Liver (tissue), 9 donors: Measurements from ENCODE around the gene DIO3. TPM values are rescaled to one million over a fixed set of nuclear protein-coding genes. Genes with fewer than 3 reads are reported as not detected.

Experiments
- DNase-seq: peaks from one replicate; pipeline ENCODE4 v3.0.0-alpha.2; 2017; ENCODE audit warnings: low spot score
- H3K27ac ChIP-seq, 2 donors: one replicate each; pipeline ENCODE4 v1.7.0; 2013; ENCODE audit warnings: inconsistent platforms in 2 of 2, low read length in 2 of 2, control low read depth in 1 of 2, low read depth in 1 of 2, mild to moderate bottlenecking in 1 of 2
- H3K27me3 ChIP-seq, 4 donors: one replicate each; pipeline versions ENCODE4 v1.6.1 to v1.7.0; 2013; ENCODE audit warnings: low read length in 3 of 4, inconsistent platforms in 1 of 4, mild to moderate bottlenecking in 1 of 4, moderate library complexity in 1 of 4; ENCODE audit not compliant: control insufficient read depth in 4 of 4, insufficient read depth in 4 of 4
- H3K36me3 ChIP-seq, 4 donors: one replicate each; pipeline versions ENCODE4 v1.6.1 to v1.7.0; 2013; ENCODE audit warnings: low read length in 3 of 4, mild to moderate bottlenecking in 3 of 4, low read depth in 1 of 4, moderate library complexity in 1 of 4; ENCODE audit not compliant: control insufficient read depth in 4 of 4, insufficient read depth in 3 of 4
- H3K4me1 ChIP-seq, 4 donors: one replicate each; pipeline versions ENCODE4 v1.6.1 to v1.7.0; 2013; ENCODE audit warnings: low read length in 3 of 4, mild to moderate bottlenecking in 3 of 4, moderate library complexity in 1 of 4; ENCODE audit not compliant: control insufficient read depth in 4 of 4, insufficient read depth in 4 of 4
- H3K4me3 ChIP-seq, 3 donors: one replicate each; pipeline versions ENCODE4 v1.6.1 to v1.7.0; 2013; ENCODE audit warnings: low read length in 3 of 3, control low read depth in 1 of 3, low read depth in 1 of 3, mild to moderate bottlenecking in 1 of 3
- H3K9ac ChIP-seq, 2 donors: one replicate each; pipeline ENCODE4 v1.7.0; 2013; ENCODE audit warnings: low read length in 2 of 2, mild to moderate bottlenecking in 2 of 2, moderate library complexity in 2 of 2, control low read depth in 1 of 2, low read depth in 1 of 2
- H3K9me3 ChIP-seq, 4 donors: one replicate each; pipeline versions ENCODE4 v1.6.1 to v1.7.0; 2013; ENCODE audit warnings: low read length in 3 of 4; ENCODE audit not compliant: control insufficient read depth in 4 of 4
- EGR1 ChIP-seq, 2 donors: IDR thresholded peaks; 2 replicates each; pipeline ENCODE4 v1.6.1; 2016 to 2018; ENCODE audit warnings: antibody characterized with exemption in 2 of 2, low read depth in 2 of 2
- FOXA1 ChIP-seq: IDR thresholded peaks from 2 replicates; pipeline ENCODE4 v1.6.1; 2016; ENCODE audit warnings: antibody characterized with exemption
- FOXA2 ChIP-seq: IDR thresholded peaks from 2 replicates; pipeline ENCODE4 v1.6.1; 2016; ENCODE audit warnings: antibody characterized with exemption
- GABPA ChIP-seq, 2 donors: IDR thresholded peaks in 1 of 2; conservative IDR thresholded peaks in 1 of 2; 2 replicates each; pipeline ENCODE4 v1.6.1; 2016; ENCODE audit warnings: antibody characterized with exemption in 2 of 2, mild to moderate bottlenecking in 1 of 2, moderate library complexity in 1 of 2
- HNF4A ChIP-seq, 2 donors: conservative IDR thresholded peaks; 2 replicates each; pipeline ENCODE4 v1.6.1; 2016; ENCODE audit warnings: antibody characterized with exemption in 2 of 2, mild to moderate bottlenecking in 2 of 2
- HNF4G ChIP-seq: IDR thresholded peaks from 2 replicates; pipeline ENCODE4 v1.6.1; 2016; ENCODE audit warnings: antibody characterized with exemption
- JUND ChIP-seq, 2 donors: IDR thresholded peaks; 2 replicates each; pipeline ENCODE4 v1.6.1; 2016; ENCODE audit warnings: antibody characterized with exemption in 2 of 2
- NR2F2 ChIP-seq: IDR thresholded peaks from 2 replicates; pipeline ENCODE4 v1.6.1; 2016; ENCODE audit warnings: antibody characterized with exemption
- RAD21 ChIP-seq, 2 donors: IDR thresholded peaks; 2 replicates each; pipeline ENCODE4 v1.6.1; 2016; ENCODE audit warnings: antibody characterized with exemption in 2 of 2, mild to moderate bottlenecking in 2 of 2
- RXRA ChIP-seq, 2 donors: IDR thresholded peaks; 2 replicates each; pipeline ENCODE4 v1.6.1; 2017 to 2018; ENCODE audit warnings: antibody characterized with exemption in 2 of 2, mild to moderate bottlenecking in 1 of 2
- SP1 ChIP-seq: IDR thresholded peaks from 2 replicates; pipeline ENCODE4 v1.6.1; 2018; ENCODE audit warnings: antibody characterized with exemption, mild to moderate bottlenecking
- TAF1 ChIP-seq: conservative IDR thresholded peaks from 2 replicates; pipeline ENCODE4 v1.6.1; 2016; ENCODE audit warnings: antibody characterized with exemption, mild to moderate bottlenecking
- YY1 ChIP-seq: IDR thresholded peaks from 2 replicates; pipeline ENCODE4 v1.6.1; 2016; ENCODE audit warnings: antibody characterized with exemption, mild to moderate bottlenecking
- WGBS: extraction: QIAGEN DNeasy Blood & Tissue Kit; methylation state at CpG from one replicate; pipeline ENCODE4 v1.1.7; 2013; 5-methylcytosine and 5-hydroxymethylcytosine counted together
- polyA plus RNA-seq, 2 donors: library from polyadenylated mRNA; stranded (reverse) in 1 of 2; unstranded in 1 of 2; fragments of 200-250 nt in 1 of 2; fragments of >200 nt in 1 of 2; fragmentation: Nextera tagmentation in 1 of 2; extraction: Ambion mirVana in 1 of 2; gene quantifications; one replicate each; pipeline versions ENCODE4 v1.2.1 to v1.2.3, GENCODE V29; 2013 to 2015
- total RNA-seq, 2 donors: library from RNA; depleted of rRNA; stranded (reverse); fragments of >200 nt; gene quantifications; one replicate each; pipeline ENCODE4 v1.2.3, GENCODE V29; 2014
- TF ChIP-seq, protein P1 (sequence below): IDR thresholded peaks from 2 replicates; pipeline ENCODE4 v1.6.1; 2016; ENCODE audit warnings: antibody characterized with exemption, mild to moderate bottlenecking
- TF ChIP-seq, protein P2 (sequence below): fragments of 150-350 bp; IDR thresholded peaks from 2 replicates; pipeline ENCODE4 v1.5.1; 2017; ENCODE audit warnings: improper control_type of control experiment, low read depth, low read length; ENCODE audit not compliant: missing input control
- TF ChIP-seq, protein P3 (sequence below): IDR thresholded peaks from 2 replicates; pipeline ENCODE4 v1.6.1; 2016; ENCODE audit warnings: antibody characterized with exemption
- TF ChIP-seq, protein P4 (sequence below): IDR thresholded peaks from 2 replicates; pipeline ENCODE4 v1.6.1; 2016; ENCODE audit warnings: antibody characterized with exemption
- TF ChIP-seq, protein P5 (sequence below): IDR thresholded peaks from 2 replicates; pipeline ENCODE4 v1.6.1; 2016; ENCODE audit warnings: antibody characterized with exemption
- donor health status: healthy.
- donor health status: healthy.
- donor health status: healthy.
- donor health status: healthy.
- donor health status: healthy.

The DIO3 gene
- total and polyA plus RNA-seq, 4 donors, result 0.17 to 9.3 (median 0.51) TPM; not detected in 1

DNA sequence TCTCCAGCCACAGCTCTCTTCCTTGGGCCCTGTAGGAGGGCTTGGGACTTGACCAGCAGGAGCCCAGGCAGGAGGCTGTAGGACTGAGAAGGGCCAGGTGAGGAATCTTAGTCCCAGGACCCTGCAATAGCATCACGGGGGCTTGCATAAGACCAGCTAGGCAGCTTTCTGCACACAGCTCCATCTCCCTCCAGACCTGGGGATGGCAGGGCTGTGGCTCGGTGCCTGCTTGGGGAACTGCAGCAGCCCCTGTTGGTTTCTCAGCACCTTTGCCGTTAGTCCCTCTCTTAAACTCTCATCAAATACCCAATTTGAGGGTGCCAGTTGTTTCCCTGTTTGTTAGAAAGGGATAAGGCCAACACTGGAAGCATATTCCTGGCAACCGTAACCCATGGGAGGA, 14.3 kb downstream of the DIO3 start:
- H3K27me3 ChIP-seq, result peaks cover 0 to 7% (median 0%) of the 10 kb centered on the region in 4 donors
- no peaks in the 10 kb centered on the region for H3K36me3 ChIP-seq
- no peak overlapping the region for H3K27ac ChIP-seq
- H3K9ac ChIP-seq, result no peak overlapping the region
- DNase-seq, result no peak
- H3K4me3 ChIP-seq, result no peak overlapping the region
- TF ChIP-seq, protein P1, sequence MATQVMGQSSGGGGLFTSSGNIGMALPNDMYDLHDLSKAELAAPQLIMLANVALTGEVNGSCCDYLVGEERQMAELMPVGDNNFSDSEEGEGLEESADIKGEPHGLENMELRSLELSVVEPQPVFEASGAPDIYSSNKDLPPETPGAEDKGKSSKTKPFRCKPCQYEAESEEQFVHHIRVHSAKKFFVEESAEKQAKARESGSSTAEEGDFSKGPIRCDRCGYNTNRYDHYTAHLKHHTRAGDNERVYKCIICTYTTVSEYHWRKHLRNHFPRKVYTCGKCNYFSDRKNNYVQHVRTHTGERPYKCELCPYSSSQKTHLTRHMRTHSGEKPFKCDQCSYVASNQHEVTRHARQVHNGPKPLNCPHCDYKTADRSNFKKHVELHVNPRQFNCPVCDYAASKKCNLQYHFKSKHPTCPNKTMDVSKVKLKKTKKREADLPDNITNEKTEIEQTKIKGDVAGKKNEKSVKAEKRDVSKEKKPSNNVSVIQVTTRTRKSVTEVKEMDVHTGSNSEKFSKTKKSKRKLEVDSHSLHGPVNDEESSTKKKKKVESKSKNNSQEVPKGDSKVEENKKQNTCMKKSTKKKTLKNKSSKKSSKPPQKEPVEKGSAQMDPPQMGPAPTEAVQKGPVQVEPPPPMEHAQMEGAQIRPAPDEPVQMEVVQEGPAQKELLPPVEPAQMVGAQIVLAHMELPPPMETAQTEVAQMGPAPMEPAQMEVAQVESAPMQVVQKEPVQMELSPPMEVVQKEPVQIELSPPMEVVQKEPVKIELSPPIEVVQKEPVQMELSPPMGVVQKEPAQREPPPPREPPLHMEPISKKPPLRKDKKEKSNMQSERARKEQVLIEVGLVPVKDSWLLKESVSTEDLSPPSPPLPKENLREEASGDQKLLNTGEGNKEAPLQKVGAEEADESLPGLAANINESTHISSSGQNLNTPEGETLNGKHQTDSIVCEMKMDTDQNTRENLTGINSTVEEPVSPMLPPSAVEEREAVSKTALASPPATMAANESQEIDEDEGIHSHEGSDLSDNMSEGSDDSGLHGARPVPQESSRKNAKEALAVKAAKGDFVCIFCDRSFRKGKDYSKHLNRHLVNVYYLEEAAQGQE, result no peak
- TF ChIP-seq, protein P2, sequence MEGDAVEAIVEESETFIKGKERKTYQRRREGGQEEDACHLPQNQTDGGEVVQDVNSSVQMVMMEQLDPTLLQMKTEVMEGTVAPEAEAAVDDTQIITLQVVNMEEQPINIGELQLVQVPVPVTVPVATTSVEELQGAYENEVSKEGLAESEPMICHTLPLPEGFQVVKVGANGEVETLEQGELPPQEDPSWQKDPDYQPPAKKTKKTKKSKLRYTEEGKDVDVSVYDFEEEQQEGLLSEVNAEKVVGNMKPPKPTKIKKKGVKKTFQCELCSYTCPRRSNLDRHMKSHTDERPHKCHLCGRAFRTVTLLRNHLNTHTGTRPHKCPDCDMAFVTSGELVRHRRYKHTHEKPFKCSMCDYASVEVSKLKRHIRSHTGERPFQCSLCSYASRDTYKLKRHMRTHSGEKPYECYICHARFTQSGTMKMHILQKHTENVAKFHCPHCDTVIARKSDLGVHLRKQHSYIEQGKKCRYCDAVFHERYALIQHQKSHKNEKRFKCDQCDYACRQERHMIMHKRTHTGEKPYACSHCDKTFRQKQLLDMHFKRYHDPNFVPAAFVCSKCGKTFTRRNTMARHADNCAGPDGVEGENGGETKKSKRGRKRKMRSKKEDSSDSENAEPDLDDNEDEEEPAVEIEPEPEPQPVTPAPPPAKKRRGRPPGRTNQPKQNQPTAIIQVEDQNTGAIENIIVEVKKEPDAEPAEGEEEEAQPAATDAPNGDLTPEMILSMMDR, result no peak
- TF ChIP-seq RAD21 (IDR thresholded peaks at IDR 0.05), result no peak
- no peak for TF ChIP-seq NR2F2
- TF ChIP-seq, protein P3, sequence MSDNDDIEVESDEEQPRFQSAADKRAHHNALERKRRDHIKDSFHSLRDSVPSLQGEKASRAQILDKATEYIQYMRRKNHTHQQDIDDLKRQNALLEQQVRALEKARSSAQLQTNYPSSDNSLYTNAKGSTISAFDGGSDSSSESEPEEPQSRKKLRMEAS, result no peak
- TF ChIP-seq SP1, result no peak
- no peak for TF ChIP-seq YY1
- TF ChIP-seq, protein P4, sequence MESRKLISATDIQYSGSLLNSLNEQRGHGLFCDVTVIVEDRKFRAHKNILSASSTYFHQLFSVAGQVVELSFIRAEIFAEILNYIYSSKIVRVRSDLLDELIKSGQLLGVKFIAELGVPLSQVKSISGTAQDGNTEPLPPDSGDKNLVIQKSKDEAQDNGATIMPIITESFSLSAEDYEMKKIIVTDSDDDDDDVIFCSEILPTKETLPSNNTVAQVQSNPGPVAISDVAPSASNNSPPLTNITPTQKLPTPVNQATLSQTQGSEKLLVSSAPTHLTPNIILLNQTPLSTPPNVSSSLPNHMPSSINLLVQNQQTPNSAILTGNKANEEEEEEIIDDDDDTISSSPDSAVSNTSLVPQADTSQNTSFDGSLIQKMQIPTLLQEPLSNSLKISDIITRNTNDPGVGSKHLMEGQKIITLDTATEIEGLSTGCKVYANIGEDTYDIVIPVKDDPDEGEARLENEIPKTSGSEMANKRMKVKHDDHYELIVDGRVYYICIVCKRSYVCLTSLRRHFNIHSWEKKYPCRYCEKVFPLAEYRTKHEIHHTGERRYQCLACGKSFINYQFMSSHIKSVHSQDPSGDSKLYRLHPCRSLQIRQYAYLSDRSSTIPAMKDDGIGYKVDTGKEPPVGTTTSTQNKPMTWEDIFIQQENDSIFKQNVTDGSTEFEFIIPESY, result no peak
- TF ChIP-seq, protein P5, sequence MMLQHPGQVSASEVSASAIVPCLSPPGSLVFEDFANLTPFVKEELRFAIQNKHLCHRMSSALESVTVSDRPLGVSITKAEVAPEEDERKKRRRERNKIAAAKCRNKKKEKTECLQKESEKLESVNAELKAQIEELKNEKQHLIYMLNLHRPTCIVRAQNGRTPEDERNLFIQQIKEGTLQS, result no peak
- TF ChIP-seq RXRA (IDR thresholded peaks at IDR 0.05), result no peak
- TF ChIP-seq HNF4A (conservative IDR thresholded peaks at IDR 0.05), result no peak
- TF ChIP-seq TAF1, result no peak
- TF ChIP-seq JUND (IDR thresholded peaks at IDR 0.05), result no peak
- no peak for TF ChIP-seq FOXA2
- TF ChIP-seq EGR1 (IDR thresholded peaks at IDR 0.05; ENCODE audit: low read depth in 2 of 2), result no peak
- no peak for TF ChIP-seq HNF4G
- no peak for TF ChIP-seq GABPA (IDR thresholded peaks at IDR 0.05 in 1 of 2, conservative IDR thresholded peaks at IDR 0.05 in 1 of 2)
- no peak for TF ChIP-seq FOXA1
- no peaks in the 10 kb centered on the region for H3K9me3 ChIP-seq
- WGBS, result 72% methylated on average over 4 of the region's 4 CpGs
- H3K4me1 ChIP-seq, result no peaks in the 10 kb centered on the region
